Body of pancreas (tissue), 4 donors: ENCODE results near the gene KIAA1217. TPM values are rescaled to one million over a fixed set of nuclear protein-coding genes. Genes with fewer than 3 reads are reported as not detected.

Experiments used
- ATAC-seq: fragments of 150-250 bp; one replicate; pipeline ENCODE4 v1.9.1; 2016
- DNase-seq, 4 donors: peaks; one replicate each; pipeline ENCODE4 v3.0.0-alpha.2; 2019
- H3K27ac ChIP-seq, 4 donors: fragments of 200-600 bp; sonication (generic); 1 replicate in 3 of 4; 2 replicates in 1 of 4; pipeline versions ENCODE4 v1.5.1 to v1.6.1; 2016 to 2019; ENCODE audit warnings: mild to moderate bottlenecking in 1 of 4, mixed read lengths in 1 of 4, moderate library complexity in 1 of 4
- H3K27me3 ChIP-seq, 2 donors: fragments of 200-600 bp; sonication (generic); one replicate each; pipeline ENCODE4 v1.6.0; 2016; ENCODE audit warnings: mild to moderate bottlenecking in 1 of 2
- H3K36me3 ChIP-seq, 2 donors: fragments of 200-600 bp; sonication (generic); replicated peaks in 1 of 2; 2 replicates each; pipeline ENCODE4 v1.5.1; 2016; ENCODE audit warnings: low read depth in 2 of 2; ENCODE audit not compliant: insufficient read depth in 1 of 2
- H3K4me1 ChIP-seq: fragments of 200-600 bp; sonication (generic); one replicate; pipeline ENCODE4 v1.6.0; 2016
- H3K4me3 ChIP-seq, 2 donors: fragments of 200-600 bp; sonication (generic); 1 replicate in 1 of 2; 2 replicates in 1 of 2; pipeline ENCODE4 v1.5.1; 2016 to 2019
- H3K9me3 ChIP-seq, 3 donors: fragments of 200-600 bp; sonication (generic); 1 replicate in 2 of 3; 2 replicates in 1 of 3; pipeline ENCODE4 v1.5.1; 2016
- CTCF ChIP-seq, 7 experiments: fragments of 450-650 bp in 4 of 7; fragments of 200-600 bp in 3 of 7; sonication (generic) in 3 of 7; IDR thresholded peaks; one replicate each; pipeline ENCODE4 v1.5.1; 2016 to 2019; ENCODE audit warnings: antibody characterized with exemption in 7 of 7
- POLR2A ChIP-seq, 3 donors: fragments of 450-650 bp; IDR thresholded peaks; one replicate each; pipeline ENCODE4 v1.6.1; 2016; ENCODE audit warnings: antibody characterized with exemption in 3 of 3, mild to moderate bottlenecking in 2 of 3
- WGBS, 2 donors: methylation state at CpG; one replicate each; pipeline ENCODE4 v1.1.5; 2017; 5-methylcytosine and 5-hydroxymethylcytosine counted together
- intact Hi-C: fragments of 100-400 bp; cut with DNase I; formaldehyde crosslinking; loops from one replicate; pipeline ENCODE4 v1.15.1; 2023
- total RNA-seq, 2 donors: library from RNA; depleted of rRNA; stranded (reverse); fragments of >200 nt; gene quantifications; one replicate each; pipeline ENCODE4 v1.1.0, GENCODE V29; 2016

Gene KIAA1217
- total RNA-seq, 2 donors from 2014 or later, result 25.9 to 36.9 TPM

GRCh38 chr10:24363070-24363469 lies 154.1 kb downstream of the KIAA1217 start:
- TF ChIP-seq POLR2A (IDR thresholded peaks at IDR 0.05) (no peak), CTCF (IDR thresholded peaks at IDR 0.05) (no peak)
- H3K4me3 ChIP-seq, result no peak overlapping the region
- H3K4me1 ChIP-seq, result peaks cover 4% of the 10 kb centered on the region
- H3K27ac ChIP-seq, result no peak overlapping the region
- no peak for DNase-seq
- ATAC-seq, result no peak
- H3K36me3 ChIP-seq, result no peaks in the 10 kb centered on the region
- intact Hi-C loops, result loop anchor here (5.0 kb wide), 1 partner anchor 371 kb away; no protein-coding TSS in a partner anchor
- no peaks in the 10 kb centered on the region for H3K9me3 ChIP-seq
- 79 to 80% methylated on average over 3 of the region's 3 CpGs for WGBS, 2 donors
- no peaks in the 10 kb centered on the region for H3K27me3 ChIP-seq

GRCh38 chr10:24367688-24368087 lies 158.8 kb downstream of the KIAA1217 start:
- intact Hi-C loops, result no loop called here
- ATAC-seq (no peak), DNase-seq (no peak)
- WGBS, 2 donors, result 69 to 81% methylated on average over 1 of the region's 1 CpG
- H3K4me3 ChIP-seq, result no peak overlapping the region
- no peak for TF ChIP-seq POLR2A (IDR thresholded peaks at IDR 0.05)
- no peak for TF ChIP-seq CTCF (IDR thresholded peaks at IDR 0.05)
- no peaks in the 10 kb centered on the region for H3K36me3 ChIP-seq
- no peaks in the 10 kb centered on the region for H3K9me3 ChIP-seq
- H3K27me3 ChIP-seq, result no peaks in the 10 kb centered on the region
- no peak overlapping the region for H3K27ac ChIP-seq
- H3K4me1 ChIP-seq, result peaks cover 13% of the 10 kb centered on the region

GRCh38 chr10:24370877-24371276 lies 161.9 kb downstream of the KIAA1217 start:
- WGBS, 2 donors, result 87 to 92% methylated on average over 4 of the region's 4 CpGs
- Histone ChIP-seq H3K27me3 (no peaks in the 10 kb centered on the region), H3K4me3 (no peak overlapping the region), H3K9me3 (no peaks in the 10 kb centered on the region), H3K36me3 (no peaks in the 10 kb centered on the region), H3K27ac (no peak overlapping the region), H3K4me1 (peaks cover 13% of the 10 kb centered on the region)
- DNase-seq, result no peak
- no peak for ATAC-seq
- no peak for TF ChIP-seq CTCF (IDR thresholded peaks at IDR 0.05)
- TF ChIP-seq POLR2A (IDR thresholded peaks at IDR 0.05), result no peak
- intact Hi-C loops, result no loop called here

GRCh38 chr10:24371396-24371795 lies 162.5 kb downstream of the KIAA1217 start:
- WGBS, 2 donors, result 11 to 20% methylated on average over 3 of the region's 3 CpGs
- H3K27me3 ChIP-seq, result no peaks in the 10 kb centered on the region
- DNase-seq, result no peak
- intact Hi-C loops, result no loop called here
- no peak overlapping the region for H3K4me3 ChIP-seq
- H3K27ac ChIP-seq, result no peak overlapping the region
- no peak for ATAC-seq
- H3K4me1 ChIP-seq, result peaks cover 13% of the 10 kb centered on the region
- TF ChIP-seq POLR2A (IDR thresholded peaks at IDR 0.05) (no peak), CTCF (IDR thresholded peaks at IDR 0.05) (no peak)
- no peaks in the 10 kb centered on the region for H3K9me3 ChIP-seq
- H3K36me3 ChIP-seq, result no peaks in the 10 kb centered on the region

GRCh38 chr10:24374134-24374915 lies 165.4 kb downstream of the KIAA1217 start:
- intact Hi-C loops, result no loop called here
- Histone ChIP-seq H3K27me3 (no peaks in the 10 kb centered on the region), H3K27ac (no peak overlapping the region), H3K4me1 (peaks cover 13% of the 10 kb centered on the region), H3K36me3 (no peaks in the 10 kb centered on the region), H3K9me3 (no peaks in the 10 kb centered on the region), H3K4me3 (no peak overlapping the region)
- DNase-seq (no peak), ATAC-seq (no peak)
- TF ChIP-seq CTCF (IDR thresholded peaks at IDR 0.05), result no peak
- no peak for TF ChIP-seq POLR2A (IDR thresholded peaks at IDR 0.05)
- WGBS, 2 donors, result 63 to 65% methylated on average over 7 of the region's 7 CpGs
